GM23338 (cell line): ENCODE measurements around the gene RBM38. TPM values are rescaled to one million over a fixed set of nuclear protein-coding genes. Genes with fewer than 3 reads are reported as not detected.

Experiments used
- ATAC-seq: fragments of 200-7000 bp; cut with Tn5 transposase; 3 replicates; pipeline ENCODE4 v1.9.1; 2020
- DNase-seq: peaks from one replicate; pipeline ENCODE4 v3.0.0-alpha.2; 2015; ENCODE audit warnings: low spot score
- H2AFZ ChIP-seq: fragments of 200-600 bp; sonication (generic); 2 replicates; pipeline ENCODE4 v1.8.0; 2016; ENCODE audit warnings: antibody characterized with exemption, mild to moderate bottlenecking, moderate library complexity
- H3F3A ChIP-seq: fragments of 200-600 bp; sonication (generic); replicated peaks from 2 replicates; pipeline ENCODE4 v1.8.0; 2017; ENCODE audit warnings: antibody characterized with exemption, mixed run types, low read depth
- H3K27ac ChIP-seq: fragments of 200-600 bp; sonication (generic); 2 replicates; pipeline ENCODE4 v1.6.1; 2016; ENCODE audit warnings: low read depth
- H3K27me3 ChIP-seq: fragments of 200-600 bp; sonication (generic); 2 replicates; pipeline ENCODE4 v1.8.0; 2016; ENCODE audit warnings: mild to moderate bottlenecking, mixed run types, moderate library complexity; ENCODE audit not compliant: insufficient read depth
- H3K36me3 ChIP-seq: fragments of 200-600 bp; sonication (generic); 2 replicates; pipeline ENCODE4 v1.8.0; 2016; ENCODE audit warnings: mild to moderate bottlenecking; ENCODE audit not compliant: insufficient read depth
- H3K4me1 ChIP-seq: fragments of 200-600 bp; sonication (generic); 2 replicates; pipeline ENCODE4 v1.8.0; 2016; ENCODE audit warnings: mild to moderate bottlenecking, moderate library complexity; ENCODE audit not compliant: insufficient read depth
- H3K4me2 ChIP-seq: fragments of 200-600 bp; sonication (generic); 2 replicates; pipeline ENCODE4 v1.7.1; 2017; ENCODE audit warnings: mixed run types
- H3K4me3 ChIP-seq: fragments of 200-600 bp; sonication (generic); 2 replicates; pipeline ENCODE4 v1.6.1; 2016; ENCODE audit warnings: mixed run types
- H3K79me2 ChIP-seq: fragments of 200-600 bp; sonication (generic); replicated peaks from 2 replicates; pipeline ENCODE4 v1.8.0; 2017; ENCODE audit warnings: mild to moderate bottlenecking; ENCODE audit not compliant: insufficient read depth
- H3K9me2 ChIP-seq: fragments of 200-600 bp; sonication (generic); 2 replicates; pipeline ENCODE4 v1.8.0; 2017; ENCODE audit not compliant: insufficient read depth
- H4K20me1 ChIP-seq: fragments of 200-600 bp; sonication (generic); replicated peaks from 2 replicates; pipeline ENCODE4 v1.8.0; 2017; ENCODE audit warnings: mild to moderate bottlenecking; ENCODE audit not compliant: insufficient read depth
- H3K27ac Mint-ChIP-seq: 2 replicates; pipeline ENCODE4 v1.8.0; 2020; ENCODE audit warnings: inconsistent platforms, mild to moderate bottlenecking, moderate library complexity, mixed read lengths
- H3K27me3 Mint-ChIP-seq: 3 replicates; pipeline ENCODE4 v1.8.0; 2022; ENCODE audit warnings: low read depth, mild to moderate bottlenecking, moderate library complexity, mixed read lengths, inconsistent platforms; ENCODE audit not compliant: insufficient read depth, poor library complexity
- H3K36me3 Mint-ChIP-seq: 3 replicates; pipeline ENCODE4 v1.8.0; 2021; ENCODE audit warnings: low read depth, mild to moderate bottlenecking, inconsistent platforms, moderate library complexity, mixed read lengths
- H3K4me1 Mint-ChIP-seq: 3 replicates; pipeline ENCODE4 v1.8.0; 2020; ENCODE audit warnings: mild to moderate bottlenecking, inconsistent platforms, mixed read lengths
- H3K4me3 Mint-ChIP-seq: 3 replicates; pipeline ENCODE4 v1.8.0; 2021; ENCODE audit warnings: moderate library complexity, mild to moderate bottlenecking, inconsistent platforms, mixed read lengths
- H3K9me3 Mint-ChIP-seq: 3 replicates; pipeline ENCODE4 v1.8.0; 2020; ENCODE audit warnings: moderate library complexity, mild to moderate bottlenecking, inconsistent platforms, mixed read lengths
- EZH2 ChIP-seq: fragments of 200-600 bp; sonication (generic); IDR thresholded peaks from one replicate; pipeline ENCODE4 v1.8.0; 2017; ENCODE audit warnings: antibody characterized with exemption, mild to moderate bottlenecking, low read depth; ENCODE audit not compliant: unreplicated experiment
- NANOG ChIP-seq: IDR thresholded peaks from 2 replicates; pipeline ENCODE4 v1.6.1; 2016; ENCODE audit warnings: antibody characterized with exemption, borderline replicate concordance
- ZNF331 ChIP-seq: fragments of 250-450 bp; sonication (Bioruptor Pico); IDR thresholded peaks from 2 replicates; pipeline ENCODE4 v1.5.0; 2020; ENCODE audit warnings: low read depth, mild to moderate bottlenecking, moderate library complexity
- ZNF462 ChIP-seq: fragments of 250-450 bp; sonication (Bioruptor Pico); IDR thresholded peaks from 2 replicates; pipeline ENCODE4 v1.5.0; 2020; ENCODE audit warnings: mild to moderate bottlenecking, moderate library complexity
- polyA plus RNA-seq: library from polyadenylated mRNA; unstranded; fragments of >200 nt; fragmentation: Nextera tagmentation; extraction: Ambion mirVana; gene quantifications from 2 replicates; pipeline ENCODE4 v1.2.1, GENCODE V29; 2016
- total RNA-seq: library from RNA; depleted of rRNA; stranded (reverse); fragments of >200 nt; shearing (Covaris generic); gene quantifications from 2 replicates; pipeline ENCODE4 v1.2.3, GENCODE V29; 2014

The RBM38 gene
- total and polyA plus RNA-seq, 2 experiments from 2014 or later = 22.9 to 80.5 TPM

DNA sequence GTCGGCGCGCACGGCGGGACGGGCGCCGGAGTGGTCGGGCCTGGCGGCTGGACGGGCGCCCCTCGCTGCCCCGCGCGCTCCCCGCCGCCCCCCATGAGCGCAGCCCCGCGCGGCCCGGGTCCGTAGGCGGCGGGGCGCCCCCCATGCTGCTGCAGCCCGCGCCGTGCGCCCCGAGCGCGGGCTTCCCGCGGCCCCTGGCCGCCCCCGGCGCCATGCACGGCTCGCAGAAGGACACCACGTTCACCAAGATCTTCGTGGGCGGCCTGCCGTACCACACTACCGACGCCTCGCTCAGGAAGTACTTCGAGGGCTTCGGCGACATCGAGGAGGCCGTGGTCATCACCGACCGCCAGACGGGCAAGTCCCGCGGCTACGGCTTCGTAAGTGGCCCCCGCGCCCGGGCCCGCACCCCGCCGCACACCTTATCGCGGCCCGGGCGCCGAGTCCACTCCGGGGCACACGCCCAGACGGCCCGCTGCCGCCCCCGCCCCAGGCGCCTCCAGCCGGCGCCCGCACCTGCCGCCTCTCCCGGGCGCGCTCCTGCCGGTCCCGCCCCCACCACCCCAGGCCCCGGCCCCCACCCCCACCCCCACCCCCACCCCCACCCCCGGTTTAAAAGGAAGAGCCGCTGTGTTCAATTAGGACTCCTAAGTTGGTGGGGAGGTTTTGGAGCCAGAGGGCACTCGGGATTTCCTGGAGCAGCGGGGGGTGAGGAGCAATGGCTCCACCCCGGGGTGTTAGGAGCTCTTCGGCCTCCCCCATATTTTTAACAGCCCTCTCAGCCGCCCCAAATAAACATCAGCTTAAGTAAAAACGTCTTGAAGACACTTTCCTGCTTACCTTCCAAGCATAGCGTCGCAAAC lies 474 bp downstream of the RBM38 start:
- peak; percentile 33 for DNase-seq
- peaks cover 13% of the 10 kb centered on the region for H3K27me3 Mint-ChIP-seq
- no peaks in the 10 kb centered on the region for H3K9me3 Mint-ChIP-seq
- peak overlapping the region; percentile 92 for H3K4me3 Mint-ChIP-seq
- H3K36me3 Mint-ChIP-seq = peaks cover 37% of the 10 kb centered on the region
- peaks cover 39% of the 10 kb centered on the region for H3K4me1 Mint-ChIP-seq
- Histone ChIP-seq H3K9me2 (no peaks in the 10 kb centered on the region), H3K4me2 (peak overlapping the region; percentile 91), H3F3A (no peaks in the 10 kb centered on the region), H3K4me1 (peaks cover 2% of the 10 kb centered on the region; the same call in 1 of the 2 replicates), H3K36me3 (peaks cover 7% of the 10 kb centered on the region; the same call in 1 of the 2 replicates), H3K79me2 (peaks cover 46% of the 10 kb centered on the region), H3K4me3 (peak overlapping the region; percentile 74), H3K27me3 (no peaks in the 10 kb centered on the region; the same call in 1 of the 2 replicates), H4K20me1 (peaks cover 23% of the 10 kb centered on the region), H3K27ac (no peak overlapping the region), H2AFZ (no peak overlapping the region)
- H3K27ac Mint-ChIP-seq = no peak overlapping the region
- TF ChIP-seq EZH2 (no peak), ZNF331 (CRISPR knock-in tag) (no peak), ZNF462 (CRISPR knock-in tag) (no peak), NANOG (no peak)
- no peak for ATAC-seq
